ENCODE results near the gene RCN1. TPM values are rescaled to one million over a fixed set of nuclear protein-coding genes. Genes with fewer than 3 reads are reported as not detected.

RCN1 gene
- polyA plus RNA-seq, 2 of the 4 experiments (the other 2 are of a cell fraction): 191 to 234 TPM

GRCh38 chr11:32070692-32071091, 20.2 kb upstream of the RCN1 start:
- no peak for DNase-seq (ENCODE audit: low read depth in 1 of 2, low spot score in 1 of 2)

GRCh38 chr11:32071811-32072210, 19.1 kb upstream of the RCN1 start:
- 7% methylated on average over 4 of the region's 4 CpGs for WGBS (ENCODE audit: missing lambda C conversion rate)
- no peak overlapping the region for H3K27ac ChIP-seq
- FAIRE-seq (no peak), DNase-seq (ENCODE audit: low read depth in 1 of 2, low spot score in 1 of 2) (peak; percentile 40 to 41), ATAC-seq (peak; percentile 91 to 94)
- H3K9me3 ChIP-seq: no peaks in the 10 kb centered on the region
- CTCF ChIA-PET: interaction anchor here (1.0 to 1.8 kb wide), 10 partner anchors 10 to 101 kb away, joined by 3 to 8 read pairs (median 3); no protein-coding TSS in a partner anchor
- POLR2A ChIA-PET: no interaction called here
- H3K4me1 ChIP-seq: no peaks in the 10 kb centered on the region
- no peak overlapping the region for H3K4me2 ChIP-seq
- H3K4me3 ChIP-seq: no peak overlapping the region
- TF ChIP-seq HES2 (IDR thresholded peaks at IDR 0.05) (no peak), RAD21 (conservative IDR thresholded peaks at IDR 0.05 in 1 of 2, IDR thresholded peaks at IDR 0.05 in 1 of 2) (peak in 1 of 2 experiments; percentile 18; a peak in 2 of 5 replicates)

More at GRCh38 chr11:32070692-32071091, 20.2 kb upstream of the RCN1 start:
- Histone ChIP-seq H3K4me2 (no peak overlapping the region), H3K27ac (no peak overlapping the region), H3K9me3 (no peaks in the 10 kb centered on the region), H3K4me3 (no peak overlapping the region), H3K4me1 (no peaks in the 10 kb centered on the region)
- ChIA-PET CTCF (interaction anchor here (1.5 to 1.8 kb wide), 3 partner anchors 16 to 102 kb away, joined by 3 to 8 read pairs (median 8); no protein-coding TSS in a partner anchor), POLR2A (no interaction called here)
- 37% methylated on average over 5 of the region's 5 CpGs for WGBS (ENCODE audit: missing lambda C conversion rate)
- no peak for ATAC-seq
- TF ChIP-seq GATA3 (IDR thresholded peaks at IDR 0.05; ENCODE audit: borderline replicate concordance) (no peak), MAX (IDR thresholded peaks at IDR 0.05) (no peak), EHMT2 (IDR thresholded peaks at IDR 0.05; ENCODE audit: low read depth) (no peak), E2F6 (IDR thresholded peaks at IDR 0.05; ENCODE audit: borderline replicate concordance, low read depth) (no peak), TP53 (CRISPR knock-in tag; IDR thresholded peaks at IDR 0.05) (no peak), MAZ (IDR thresholded peaks at IDR 0.05; ENCODE audit: borderline replicate concordance, low read depth, low read length) (no peak), JUNB (IDR thresholded peaks at IDR 0.05) (no peak), BCL3 (IDR thresholded peaks at IDR 0.05) (no peak), NPAS2 (CRISPR knock-in tag; IDR thresholded peaks at IDR 0.05; ENCODE audit: borderline replicate concordance) (no peak), EP300 (IDR thresholded peaks at IDR 0.05) (no peak)
- no peak for FAIRE-seq

- ChIA-PET POLR2A (no interaction called here), CTCF (interaction anchor here (1.4 to 2.2 kb wide), 4 partner anchors 16 to 103 kb away, joined by 3 to 10 read pairs (median 5); no protein-coding TSS in a partner anchor)
- Histone ChIP-seq H3K27ac (no peak overlapping the region), H3K4me1 (no peaks in the 10 kb centered on the region), H3K9me3 (no peaks in the 10 kb centered on the region), H3K4me3 (no peak overlapping the region), H3K4me2 (no peak overlapping the region)
- WGBS (ENCODE audit: missing lambda C conversion rate): 53% methylated on average over 12 of the region's 12 CpGs
- FAIRE-seq: no peak
- TF ChIP-seq JUNB (IDR thresholded peaks at IDR 0.05) (no peak), ZC3H11A (IDR thresholded peaks at IDR 0.05) (no peak), RNF2 (IDR thresholded peaks at IDR 0.05; ENCODE audit: borderline replicate concordance, low read depth) (no peak), CBX8 (IDR thresholded peaks at IDR 0.05) (no peak), NR3C1 (IDR thresholded peaks at IDR 0.05) (no peak), ZNF302 (CRISPR knock-in tag; IDR thresholded peaks at IDR 0.05) (no peak), RAD21 (conservative IDR thresholded peaks at IDR 0.05 in 1 of 2, IDR thresholded peaks at IDR 0.05 in 1 of 2) (no peak), HEYL (CRISPR knock-in tag; IDR thresholded peaks at IDR 0.05) (no peak), FOSL2 (IDR thresholded peaks at IDR 0.05) (no peak), FOSL2 (CRISPR knock-in tag; IDR thresholded peaks at IDR 0.05) (no peak), EP300 (IDR thresholded peaks at IDR 0.05) (no peak), KDM5A (IDR thresholded peaks at IDR 0.05) (no peak), BCL3 (IDR thresholded peaks at IDR 0.05) (no peak), NPAS2 (CRISPR knock-in tag; IDR thresholded peaks at IDR 0.05; ENCODE audit: borderline replicate concordance) (no peak), ZFP36 (IDR thresholded peaks at IDR 0.05; ENCODE audit: borderline replicate concordance, partially characterized antibody) (no peak), CBX2 (IDR thresholded peaks at IDR 0.05; ENCODE audit: borderline replicate concordance, low read depth) (no peak)
- ATAC-seq: no peak
- no peak for DNase-seq (ENCODE audit: low read depth in 1 of 2, low spot score in 1 of 2)
These were observed 17.8 kb upstream of the RCN1 start for GRCh38 chr11:32072872-32073643.

All from A549 (cell line).